Right lobe of liver (tissue), 6 donors: ENCODE results near the gene C5AR2. TPM values are rescaled to one million over a fixed set of nuclear protein-coding genes. Genes with fewer than 3 reads are reported as not detected.

Experiments used
- ATAC-seq, 4 donors: fragments of 200-7000 bp; cut with Tn5 transposase; one replicate each; pipeline ENCODE4 v1.9.1; 2020; ENCODE audit warnings: mild to moderate bottlenecking in 4 of 4, moderate library complexity in 4 of 4
- DNase-seq, 3 donors: peaks; one replicate each; pipeline ENCODE4 v3.0.0-alpha.2; 2020
- H3K27ac ChIP-seq, 3 donors: fragments of 200-600 bp; one replicate each; pipeline ENCODE4 v1.8.0; 2022
- H3K27me3 ChIP-seq, 2 donors: fragments of 200-600 bp; one replicate each; pipeline ENCODE4 v1.8.0; 2022
- H3K36me3 ChIP-seq, 4 donors: fragments of 200-600 bp; sonication (generic) in 1 of 4; one replicate each; pipeline versions ENCODE4 v1.5.1 to v1.8.0; 2017 to 2022; ENCODE audit warnings: control low read depth in 1 of 4
- H3K4me1 ChIP-seq, 4 donors: fragments of 200-600 bp; sonication (generic) in 1 of 4; one replicate each; pipeline versions ENCODE4 v1.5.1 to v1.8.0; 2017 to 2022; ENCODE audit warnings: control low read depth in 1 of 4
- H3K4me3 ChIP-seq, 3 donors: fragments of 200-600 bp; one replicate each; pipeline ENCODE4 v1.8.0; 2022
- H3K9me3 ChIP-seq, 4 donors: fragments of 200-600 bp; sonication (generic) in 1 of 4; one replicate each; pipeline versions ENCODE4 v1.5.1 to v1.8.0; 2017 to 2022; ENCODE audit warnings: control low read depth in 1 of 4
- CTCF ChIP-seq, 4 donors: fragments of 200-600 bp in 3 of 4; fragments of 450-650 bp in 1 of 4; IDR thresholded peaks; one replicate each; pipeline versions ENCODE4 v1.5.1 to v1.8.0; 2016 to 2022; ENCODE audit warnings: antibody characterized with exemption in 4 of 4, mild to moderate bottlenecking in 2 of 4
- POLR2A ChIP-seq: fragments of 450-650 bp; IDR thresholded peaks from one replicate; pipeline ENCODE4 v1.6.1; 2017; ENCODE audit warnings: antibody characterized with exemption, mild to moderate bottlenecking
- WGBS: methylation state at CpG from one replicate; pipeline ENCODE4 v1.1.6; 2018; ENCODE audit warnings: low coverage, low lambda C conversion rate; ENCODE audit not compliant: insufficient coverage; ENCODE audit errors: missing lambda C conversion rate; 5-methylcytosine and 5-hydroxymethylcytosine counted together
- intact Hi-C, 2 donors: fragments of 100-400 bp; cut with DNase I; formaldehyde crosslinking; loops; one replicate each; pipeline versions ENCODE4 v1.11.2 to v1.14.1; 2022
- total RNA-seq, 6 experiments: library from RNA; depleted of rRNA in 2 of 6; stranded (reverse); fragments of >200 nt in 2 of 6; fragmentation: NEBNext Ultra II Directional in 3 of 6; extraction: Animal tissue kit (Norgen Biotek cat#: 25700) in 3 of 6; gene quantifications; one replicate each; pipeline versions ENCODE4 v1.1.0 to v1.2.4, GENCODE V29; 2016 to 2023
- donor health status: DM: no; HTN: yes; CAD: no.
- donor health status: DM: no; HTN: no; CAD: no.
- donor health status: DM: no; HTN: no; CAD: no.
- donor health status: DM: no; HTN: yes; CAD: no.
- donor health status: DM: no; HTN: yes; CAD: no.

C5AR2 gene
- total RNA-seq, 6 experiments from 2014 or later, result 1.1 to 6.6 (median 3.7) TPM

- 50% methylated on average over 3 of the region's 24 CpGs for WGBS
- Histone ChIP-seq H3K36me3 (peaks cover 8 to 44% (median 19%) of the 10 kb centered on the region in 4 donors), H3K27ac (peak overlapping the region in 1 of 3 donors; percentile 19), H3K9me3 (no peaks in the 10 kb centered on the region), H3K4me3 (no peak overlapping the region), H3K27me3 (no peaks in the 10 kb centered on the region), H3K4me1 (peaks cover 0 to 21% (median 10%) of the 10 kb centered on the region in 4 donors)
- ATAC-seq (peak; percentile 40 to 52 (median 49)), DNase-seq (peak; percentile 71 to 82 (median 80))
- peak in 1 of 4 donors; percentile 6 for TF ChIP-seq CTCF (IDR thresholded peaks at IDR 0.05)
- no peak for TF ChIP-seq POLR2A
- intact Hi-C loops, result no loop called here
Measured at GRCh38 chr19:47353307-47353712, 21.3 kb downstream of the C5AR2 start.

GRCh38 chr19:47356900-47357299, 24.9 kb downstream of the C5AR2 start:
- no peak for TF ChIP-seq POLR2A
- TF ChIP-seq CTCF (IDR thresholded peaks at IDR 0.05), result no peak
- no peaks in the 10 kb centered on the region for H3K9me3 ChIP-seq
- H3K27me3 ChIP-seq, result no peaks in the 10 kb centered on the region
- peaks cover 0 to 8% (median 3%) of the 10 kb centered on the region in 4 donors for H3K4me1 ChIP-seq
- 53% methylated on average over 6 of the region's 6 CpGs for WGBS
- H3K36me3 ChIP-seq, result peaks cover 13 to 80% (median 31%) of the 10 kb centered on the region in 4 donors
- intact Hi-C loops, result no loop called here
- DNase-seq (peak in 2 of 3 donors; percentile 59 to 77), ATAC-seq (peak; percentile 25 to 68 (median 58))
- no peak overlapping the region for H3K27ac ChIP-seq
- no peak overlapping the region for H3K4me3 ChIP-seq

GRCh38 chr19:47357788-47358680, 26.1 kb downstream of the C5AR2 start:
- TF ChIP-seq POLR2A (no peak), CTCF (IDR thresholded peaks at IDR 0.05) (no peak)
- ATAC-seq (no peak), DNase-seq (no peak)
- Histone ChIP-seq H3K4me3 (no peak overlapping the region), H3K36me3 (peaks cover 13 to 92% (median 35%) of the 10 kb centered on the region in 4 donors), H3K27me3 (no peaks in the 10 kb centered on the region), H3K27ac (no peak overlapping the region), H3K4me1 (peaks cover 0 to 7% (median 2%) of the 10 kb centered on the region in 4 donors), H3K9me3 (no peaks in the 10 kb centered on the region)
- 90% methylated on average over 9 of the region's 28 CpGs for WGBS
- intact Hi-C loops, result no loop called here

- no peak overlapping the region for H3K4me3 ChIP-seq
- H3K27ac ChIP-seq, result no peak overlapping the region
- ATAC-seq, result no peak
- no peaks in the 10 kb centered on the region for H3K4me1 ChIP-seq
- H3K27me3 ChIP-seq, result no peaks in the 10 kb centered on the region
- H3K9me3 ChIP-seq, result no peaks in the 10 kb centered on the region
- DNase-seq, result no peak
- peaks cover 13 to 96% (median 37%) of the 10 kb centered on the region in 4 donors for H3K36me3 ChIP-seq
- TF ChIP-seq CTCF (IDR thresholded peaks at IDR 0.05) (no peak), POLR2A (no peak)
- intact Hi-C loops, result no loop called here
- WGBS, result 100% methylated on average over 4 of the region's 6 CpGs
Measured at GRCh38 chr19:47358936-47359335, 27.0 kb downstream of the C5AR2 start.
